Renal pelvis (tissue), 4 donors: Measurements from ENCODE around the gene TRMT6. TPM values are rescaled to one million over a fixed set of nuclear protein-coding genes. Genes with fewer than 3 reads are reported as not detected.

Experiments used
- DNase-seq: peaks from one replicate; pipeline ENCODE4 v3.0.0-alpha.2; 2013
- polyA plus RNA-seq, 3 donors: library from polyadenylated mRNA; unstranded; fragments of 120-200 nt; gene quantifications; one replicate each; pipeline ENCODE4 v1.2.1, GENCODE V29; 2013; ENCODE audit not compliant: insufficient read length in 3 of 3

Gene TRMT6
- polyA plus RNA-seq, 3 donors, result 16.5 to 18.4 (median 18.0) TPM

GRCh38 chr20:5968462-5968861, 18.1 kb upstream of the TRMT6 start:
- DNase-seq, result no peak

- no peak for DNase-seq
These were observed 17.1 kb upstream of the TRMT6 start for GRCh38 chr20:5967469-5967868.

GRCh38 chr20:5949943-5950270, 426 bp downstream of the TRMT6 start:
- DNase-seq, result no peak

- no peak for DNase-seq
These were observed 3.1 kb downstream of the TRMT6 start for GRCh38 chr20:5947276-5947675.

GRCh38 chr20:5945963-5946362, 4.4 kb downstream of the TRMT6 start:
- no peak for DNase-seq

- no peak for DNase-seq
These were observed 11.8 kb downstream of the TRMT6 start for GRCh38 chr20:5938456-5939029.

GRCh38 chr20:5936238-5936637, 14.1 kb downstream of the TRMT6 start:
- DNase-seq, result no peak

GRCh38 chr20:5935384-5935783, 14.9 kb downstream of the TRMT6 start:
- no peak for DNase-seq

- no peak for DNase-seq
These were observed 16.4 kb downstream of the TRMT6 start for GRCh38 chr20:5933802-5934436.

GRCh38 chr20:5932796-5933195, 17.5 kb downstream of the TRMT6 start:
- no peak for DNase-seq

- no peak for DNase-seq
These were observed 18.9 kb downstream of the TRMT6 start for GRCh38 chr20:5931411-5931810.

GRCh38 chr20:5928836-5929715, 21.3 kb downstream of the TRMT6 start:
- DNase-seq, result no peak

- no peak for DNase-seq
These were observed 22.4 kb downstream of the TRMT6 start for GRCh38 chr20:5927749-5928462.

GRCh38 chr20:5925551-5925950, 24.8 kb downstream of the TRMT6 start:
- no peak for DNase-seq

- DNase-seq, result no peak
These were observed 26.8 kb downstream of the TRMT6 start for GRCh38 chr20:5923493-5923892.

GRCh38 chr20:5920581-5920980, 29.8 kb downstream of the TRMT6 start:
- DNase-seq, result no peak

- DNase-seq, result no peak
These were observed 30.4 kb downstream of the TRMT6 start for GRCh38 chr20:5919626-5920544.

- DNase-seq, result no peak
These were observed 31.3 kb downstream of the TRMT6 start for GRCh38 chr20:5918856-5919625.

- DNase-seq, result no peak
These were observed 35.5 kb downstream of the TRMT6 start for GRCh38 chr20:5914859-5915258.

- no peak for DNase-seq
These were observed 37.2 kb downstream of the TRMT6 start for GRCh38 chr20:5913166-5913565.

- no peak for DNase-seq
These were observed 40.1 kb downstream of the TRMT6 start for GRCh38 chr20:5910186-5910585.
